HEK293 (cell line): Measurements from ENCODE around the gene FMN1.

Experiments
- CTCF ChIA-PET: fragments of 350-600 bp; formaldehyde crosslinking; extraction: SDS; loops from one replicate; lab custom pipeline; 2021; ENCODE audit warnings: antibody characterized with exemption; lab: Yijun Ruan, JAX
- POLR2A ChIA-PET: fragments of 300-600 bp; formaldehyde crosslinking; extraction: SDS; loops from one replicate; lab custom pipeline; 2020; ENCODE audit warnings: antibody characterized with exemption, inconsistent platforms; lab: Yijun Ruan, JAX
- H3K27ac ChIP-seq: fragments of 200-500 bp; sonication (Bioruptor generic); 2 replicates; pipeline ENCODE4 v1.5.1; 2014; ENCODE audit warnings: low read depth, low read length, control low read depth, inconsistent platforms; ENCODE audit errors: extremely low read depth
- H3K36me3 ChIP-seq, 2 experiments: fragments of 200-500 bp in 1 of 2; sonication (Bioruptor generic) in 1 of 2; 1 replicate in 1 of 2; 2 replicates in 1 of 2; pipeline ENCODE4 v1.5.1; 2014 to 2017; ENCODE audit warnings: inconsistent platforms in 2 of 2, low read length in 2 of 2; ENCODE audit not compliant: control insufficient read depth in 2 of 2, insufficient read depth in 1 of 2
- H3K4me1 ChIP-seq: fragments of 200-500 bp; sonication (Bioruptor generic); 2 replicates; pipeline ENCODE4 v1.5.1; 2014; ENCODE audit warnings: mild to moderate bottlenecking, low read length, inconsistent platforms; ENCODE audit not compliant: control insufficient read depth, insufficient read depth
- H3K4me3 ChIP-seq: 2 replicates; pipeline ENCODE4 v1.5.1; 2011; ENCODE audit warnings: low read depth, mild to moderate bottlenecking, control low read depth, low read length, moderate library complexity
- H3K9me3 ChIP-seq: fragments of 200-500 bp; sonication (Bioruptor generic); 2 replicates; pipeline ENCODE4 v1.5.1; 2014; ENCODE audit warnings: low read depth, low read length, inconsistent platforms; ENCODE audit not compliant: control insufficient read depth, insufficient read depth
- FEZF1 ChIP-seq: fragments of 450-650 bp; formaldehyde crosslinking; IDR thresholded peaks from 2 replicates; pipeline ENCODE4 v1.5.1; 2016; ENCODE audit warnings: missing biosample characterization, missing genetic modification characterization
- GLIS2 ChIP-seq: fragments of 450-650 bp; formaldehyde crosslinking; IDR thresholded peaks from 2 replicates; pipeline ENCODE4 v1.5.1; 2016; ENCODE audit warnings: missing biosample characterization, missing genetic modification characterization
- KLF7 ChIP-seq: fragments of 450-650 bp; formaldehyde crosslinking; IDR thresholded peaks from 2 replicates; pipeline ENCODE4 v1.5.1; 2016; ENCODE audit warnings: missing biosample characterization, missing genetic modification characterization, borderline replicate concordance
- PRDM6 ChIP-seq: fragments of 450-650 bp; formaldehyde crosslinking; IDR thresholded peaks from 2 replicates; pipeline ENCODE4 v1.5.1; 2017; ENCODE audit warnings: missing biosample characterization, missing genetic modification characterization
- YY2 ChIP-seq: fragments of 450-650 bp; formaldehyde crosslinking; IDR thresholded peaks from 2 replicates; pipeline ENCODE4 v1.5.1; 2016; ENCODE audit warnings: missing biosample characterization, missing genetic modification characterization
- ZBTB26 ChIP-seq: fragments of 450-650 bp; formaldehyde crosslinking; optimal IDR thresholded peaks from 2 replicates; pipeline ENCODE3; 2016; ENCODE audit warnings: missing biosample characterization, mild to moderate bottlenecking, missing genetic modification characterization
- ZEB2 ChIP-seq: fragments of 450-650 bp; formaldehyde crosslinking; IDR thresholded peaks from 2 replicates; pipeline ENCODE4 v1.5.1; 2016; ENCODE audit warnings: missing biosample characterization, missing genetic modification characterization
- ZFP41 ChIP-seq: fragments of 450-650 bp; formaldehyde crosslinking; IDR thresholded peaks from 2 replicates; pipeline ENCODE4 v1.5.1; 2016; ENCODE audit warnings: missing biosample characterization, missing genetic modification characterization, borderline replicate concordance
- ZNF10 ChIP-seq: fragments of 450-650 bp; formaldehyde crosslinking; IDR thresholded peaks from 2 replicates; pipeline ENCODE4 v1.5.1; 2017; ENCODE audit warnings: missing biosample characterization, missing genetic modification characterization
- ZNF157 ChIP-seq: fragments of 450-650 bp; formaldehyde crosslinking; IDR thresholded peaks from 2 replicates; pipeline ENCODE4 v1.5.1; 2016; ENCODE audit warnings: missing biosample characterization, missing genetic modification characterization
- ZNF211 ChIP-seq: fragments of 450-650 bp; formaldehyde crosslinking; IDR thresholded peaks from 2 replicates; pipeline ENCODE4 v1.5.1; 2016; ENCODE audit warnings: low read depth, missing biosample characterization, missing genetic modification characterization
- ZNF274 ChIP-seq, 2 experiments: fragments of 200-500 bp in 1 of 2; fragments of 450-650 bp in 1 of 2; sonication (Bioruptor generic) in 1 of 2; formaldehyde crosslinking in 1 of 2; IDR thresholded peaks; 2 replicates each; pipeline versions ENCODE4 v1.5.1 to v1.6.1; 2014 to 2016; ENCODE audit warnings: borderline replicate concordance in 1 of 2, inconsistent platforms in 1 of 2, low read length in 1 of 2, missing biosample characterization in 1 of 2, missing genetic modification characterization in 1 of 2
- ZNF449 ChIP-seq: fragments of 450-650 bp; formaldehyde crosslinking; IDR thresholded peaks from 2 replicates; pipeline ENCODE4 v1.5.1; 2017; ENCODE audit warnings: missing biosample characterization, mild to moderate bottlenecking, missing genetic modification characterization, moderate library complexity
- ZNF514 ChIP-seq: fragments of 450-650 bp; formaldehyde crosslinking; IDR thresholded peaks from 2 replicates; pipeline ENCODE4 v1.5.1; 2016; ENCODE audit warnings: missing biosample characterization, missing genetic modification characterization
- ZNF561 ChIP-seq: fragments of 450-650 bp; IDR thresholded peaks from 2 replicates; pipeline ENCODE4 v1.5.1; 2018; ENCODE audit warnings: missing biosample characterization, missing genetic modification characterization, borderline replicate concordance
- ZNF623 ChIP-seq: fragments of 450-650 bp; formaldehyde crosslinking; IDR thresholded peaks from 2 replicates; pipeline ENCODE4 v1.5.1; 2016; ENCODE audit warnings: missing biosample characterization, missing genetic modification characterization
- ZNF677 ChIP-seq: fragments of 450-650 bp; IDR thresholded peaks from 2 replicates; pipeline ENCODE4 v1.5.0; 2018; ENCODE audit warnings: missing biosample characterization, mild to moderate bottlenecking, missing genetic modification characterization, moderate library complexity
- ZNF768 ChIP-seq: fragments of 450-650 bp; formaldehyde crosslinking; IDR thresholded peaks from 2 replicates; pipeline ENCODE4 v1.5.1; 2018; ENCODE audit warnings: missing biosample characterization, mild to moderate bottlenecking, missing genetic modification characterization
- ZSCAN30 ChIP-seq: fragments of 450-650 bp; IDR thresholded peaks from 2 replicates; pipeline ENCODE4 v1.5.1; 2018; ENCODE audit warnings: missing biosample characterization, mild to moderate bottlenecking, missing genetic modification characterization, moderate library complexity
- TF ChIP-seq, protein P1 (sequence below): fragments of 450-650 bp; formaldehyde crosslinking; IDR thresholded peaks from 2 replicates; pipeline ENCODE4 v1.5.1; 2016; ENCODE audit warnings: missing biosample characterization, missing genetic modification characterization, borderline replicate concordance
- TF ChIP-seq, protein P2 (sequence below): fragments of 450-650 bp; formaldehyde crosslinking; IDR thresholded peaks from 2 replicates; pipeline ENCODE4 v1.5.1; 2016; ENCODE audit warnings: missing biosample characterization, missing genetic modification characterization

Gene FMN1

DNA sequence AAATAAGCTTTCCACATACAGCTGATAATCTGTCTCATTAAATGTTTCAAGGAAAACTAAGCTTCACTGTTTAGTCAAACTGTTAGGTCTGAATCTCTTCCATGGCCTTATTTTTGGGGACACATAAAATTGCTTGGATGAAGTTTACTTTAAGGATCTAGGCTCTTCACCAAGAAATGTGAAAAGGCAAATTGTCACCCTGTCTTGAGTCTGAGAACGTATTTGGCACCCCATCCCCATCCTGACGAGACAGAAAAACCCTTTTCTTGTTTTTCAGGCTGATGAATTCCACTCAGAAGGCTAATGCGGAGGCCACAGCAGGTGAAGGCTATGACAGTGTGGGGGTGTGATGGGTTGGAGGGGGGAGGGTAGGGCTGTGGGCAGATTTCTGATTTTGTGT is 250.1 kb downstream of the FMN1 start (continued):
- TF ChIP-seq, protein P1, sequence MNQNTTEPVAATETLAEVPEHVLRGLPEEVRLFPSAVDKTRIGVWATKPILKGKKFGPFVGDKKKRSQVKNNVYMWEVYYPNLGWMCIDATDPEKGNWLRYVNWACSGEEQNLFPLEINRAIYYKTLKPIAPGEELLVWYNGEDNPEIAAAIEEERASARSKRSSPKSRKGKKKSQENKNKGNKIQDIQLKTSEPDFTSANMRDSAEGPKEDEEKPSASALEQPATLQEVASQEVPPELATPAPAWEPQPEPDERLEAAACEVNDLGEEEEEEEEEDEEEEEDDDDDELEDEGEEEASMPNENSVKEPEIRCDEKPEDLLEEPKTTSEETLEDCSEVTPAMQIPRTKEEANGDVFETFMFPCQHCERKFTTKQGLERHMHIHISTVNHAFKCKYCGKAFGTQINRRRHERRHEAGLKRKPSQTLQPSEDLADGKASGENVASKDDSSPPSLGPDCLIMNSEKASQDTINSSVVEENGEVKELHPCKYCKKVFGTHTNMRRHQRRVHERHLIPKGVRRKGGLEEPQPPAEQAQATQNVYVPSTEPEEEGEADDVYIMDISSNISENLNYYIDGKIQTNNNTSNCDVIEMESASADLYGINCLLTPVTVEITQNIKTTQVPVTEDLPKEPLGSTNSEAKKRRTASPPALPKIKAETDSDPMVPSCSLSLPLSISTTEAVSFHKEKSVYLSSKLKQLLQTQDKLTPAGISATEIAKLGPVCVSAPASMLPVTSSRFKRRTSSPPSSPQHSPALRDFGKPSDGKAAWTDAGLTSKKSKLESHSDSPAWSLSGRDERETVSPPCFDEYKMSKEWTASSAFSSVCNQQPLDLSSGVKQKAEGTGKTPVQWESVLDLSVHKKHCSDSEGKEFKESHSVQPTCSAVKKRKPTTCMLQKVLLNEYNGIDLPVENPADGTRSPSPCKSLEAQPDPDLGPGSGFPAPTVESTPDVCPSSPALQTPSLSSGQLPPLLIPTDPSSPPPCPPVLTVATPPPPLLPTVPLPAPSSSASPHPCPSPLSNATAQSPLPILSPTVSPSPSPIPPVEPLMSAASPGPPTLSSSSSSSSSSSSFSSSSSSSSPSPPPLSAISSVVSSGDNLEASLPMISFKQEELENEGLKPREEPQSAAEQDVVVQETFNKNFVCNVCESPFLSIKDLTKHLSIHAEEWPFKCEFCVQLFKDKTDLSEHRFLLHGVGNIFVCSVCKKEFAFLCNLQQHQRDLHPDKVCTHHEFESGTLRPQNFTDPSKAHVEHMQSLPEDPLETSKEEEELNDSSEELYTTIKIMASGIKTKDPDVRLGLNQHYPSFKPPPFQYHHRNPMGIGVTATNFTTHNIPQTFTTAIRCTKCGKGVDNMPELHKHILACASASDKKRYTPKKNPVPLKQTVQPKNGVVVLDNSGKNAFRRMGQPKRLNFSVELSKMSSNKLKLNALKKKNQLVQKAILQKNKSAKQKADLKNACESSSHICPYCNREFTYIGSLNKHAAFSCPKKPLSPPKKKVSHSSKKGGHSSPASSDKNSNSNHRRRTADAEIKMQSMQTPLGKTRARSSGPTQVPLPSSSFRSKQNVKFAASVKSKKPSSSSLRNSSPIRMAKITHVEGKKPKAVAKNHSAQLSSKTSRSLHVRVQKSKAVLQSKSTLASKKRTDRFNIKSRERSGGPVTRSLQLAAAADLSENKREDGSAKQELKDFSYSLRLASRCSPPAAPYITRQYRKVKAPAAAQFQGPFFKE: no peak
- TF ChIP-seq, all 188 proteins: peak for 0

- CTCF ChIA-PET: interaction anchor here (0.6 to 2.0 kb wide), 2 partner anchors 46 to 100 kb away, joined by 3 to 5 read pairs; no protein-coding TSS in a partner anchor
- Histone ChIP-seq H3K4me1 (no peaks in the 10 kb centered on the region), H3K9me3 (no peaks in the 10 kb centered on the region), H3K4me3 (no peak overlapping the region), H3K36me3 (no peaks in the 10 kb centered on the region), H3K27ac (no peak overlapping the region)
- POLR2A ChIA-PET: no interaction called here
- TF ChIP-seq ZNF157 (tag by site-specific recombination): no peak
- no peak for TF ChIP-seq ZNF561 (tag by site-specific recombination)
- no peak for TF ChIP-seq ZNF677 (tag by site-specific recombination)
- no peak for TF ChIP-seq ZFP41 (tag by site-specific recombination)
- no peak for TF ChIP-seq ZSCAN30 (tag by site-specific recombination)
- no peak for TF ChIP-seq KLF7 (tag by site-specific recombination)
Measured at GRCh38 chr15:32943711-32944110, 250.8 kb downstream of the FMN1 start.

DNA sequence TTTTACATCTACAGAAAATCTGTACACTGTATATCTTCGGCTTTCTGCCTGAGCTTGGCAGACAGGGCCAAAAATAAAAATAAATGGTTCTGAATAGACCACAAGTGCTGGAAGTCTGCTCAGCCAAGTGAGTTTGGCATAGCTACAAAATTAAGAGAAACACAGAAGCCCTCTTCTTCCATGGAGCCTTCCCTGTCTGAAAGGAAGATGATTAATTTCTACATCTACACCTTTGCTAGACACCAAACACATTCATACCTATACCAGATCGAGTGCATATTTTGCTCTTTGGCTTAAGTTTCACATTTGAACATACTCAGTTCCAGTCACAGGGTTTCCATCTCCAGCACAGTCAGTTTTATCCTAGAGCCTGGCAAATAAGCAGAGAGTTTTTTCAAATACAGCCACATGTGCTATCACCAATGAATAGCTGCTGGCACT is 252.1 kb downstream of the FMN1 start:
- Histone ChIP-seq H3K4me3 (no peak overlapping the region), H3K36me3 (no peaks in the 10 kb centered on the region), H3K27ac (no peak overlapping the region), H3K4me1 (no peaks in the 10 kb centered on the region), H3K9me3 (no peaks in the 10 kb centered on the region)
- ChIA-PET POLR2A (interaction anchor here (0.5 kb wide), 1 partner anchor 66 kb away, joined by 3 read pairs; no protein-coding TSS in a partner anchor), CTCF (interaction anchor here (0.6 to 2.1 kb wide), 3 partner anchors 88 to 280 kb away, joined by 3 to 7 read pairs (median 3); no protein-coding TSS in a partner anchor)
- no peak for TF ChIP-seq ZNF449
- no peak for TF ChIP-seq ZBTB26 (tag by site-specific recombination)
- TF ChIP-seq YY2 (tag by site-specific recombination): no peak
- TF ChIP-seq ZNF274 (IDR thresholded peaks at IDR 0.05; ENCODE audit: low read length): no peak
- no peak for TF ChIP-seq ZNF274 (tag by site-specific recombination; IDR thresholded peaks at IDR 0.05; ENCODE audit: borderline replicate concordance)
- TF ChIP-seq ZNF514 (tag by site-specific recombination): no peak
- no peak for TF ChIP-seq ZEB2
- TF ChIP-seq, protein P2, sequence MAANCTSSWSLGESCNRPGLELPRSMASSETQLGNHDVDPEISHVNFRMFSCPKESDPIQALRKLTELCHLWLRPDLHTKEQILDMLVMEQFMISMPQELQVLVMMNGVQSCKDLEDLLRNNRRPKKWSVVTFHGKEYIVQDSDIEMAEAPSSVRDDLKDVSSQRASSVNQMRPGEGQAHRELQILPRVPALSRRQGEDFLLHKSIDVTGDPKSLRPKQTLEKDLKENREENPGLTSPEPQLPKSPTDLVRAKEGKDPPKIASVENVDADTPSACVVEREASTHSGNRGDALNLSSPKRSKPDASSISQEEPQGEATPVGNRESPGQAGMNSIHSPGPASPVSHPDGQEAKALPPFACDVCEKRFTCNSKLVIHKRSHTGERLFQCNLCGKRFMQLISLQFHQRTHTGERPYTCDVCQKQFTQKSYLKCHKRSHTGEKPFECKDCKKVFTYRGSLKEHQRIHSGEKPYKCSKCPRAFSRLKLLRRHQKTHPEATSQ (tag by site-specific recombination): no peak
- TF ChIP-seq GLIS2 (tag by site-specific recombination): no peak
- no peak for TF ChIP-seq ZNF211 (tag by site-specific recombination)
- TF ChIP-seq FEZF1 (tag by site-specific recombination): no peak
- no peak for TF ChIP-seq ZNF768 (tag by site-specific recombination)
- no peak for TF ChIP-seq ZNF10 (tag by site-specific recombination)
- no peak for TF ChIP-seq ZNF623
- TF ChIP-seq PRDM6 (tag by site-specific recombination): no peak
